Measurements from ENCODE around the gene MARVELD1.
"Not testable (repeated sequence)": the region's sequence is repeated elsewhere in the genome, so short reads cannot be mapped to it uniquely, and the experiment has no call there.

The MARVELD1 gene

GRCh38 chr10:97713339-97713825 lies at the start of gene MARVELD1:
TSS of gene MARVELD1 (plus strand) at chr10:97713730. CDS start at chr10:97713877, 147 bp downstream.
- H3K27ac Mint-ChIP-seq = peak within 1 kb of the TSS; percentile 78
- peak within 1 kb of the TSS; percentile 98 for H3K4me3 Mint-ChIP-seq
- H3K36me3 Mint-ChIP-seq (ENCODE audit: low read depth) = no peaks in the 10 kb centered on the region
- peaks cover 49% of the 10 kb centered on the region for H3K27me3 Mint-ChIP-seq (ENCODE audit: low read depth)
- no peaks in the 10 kb centered on the region for H3K9me3 Mint-ChIP-seq
- H3K4me1 Mint-ChIP-seq (ENCODE audit: low read depth) = peaks cover 12% of the 10 kb centered on the region

- no peaks in the 10 kb centered on the region for H3K9me3 Mint-ChIP-seq
- H3K27me3 Mint-ChIP-seq (ENCODE audit: low read depth) = no peaks in the 10 kb centered on the region
- H3K4me1 Mint-ChIP-seq (ENCODE audit: low read depth) = peaks cover 2% of the 10 kb centered on the region
- H3K27ac Mint-ChIP-seq = no peak overlapping the region
- H3K36me3 Mint-ChIP-seq (ENCODE audit: low read depth) = peaks cover 29% of the 10 kb centered on the region
- H3K4me3 Mint-ChIP-seq = no peak overlapping the region
These were observed 49.2 kb upstream of the MARVELD1 start for GRCh38 chr10:97664282-97664850.

- H3K4me1 Mint-ChIP-seq (ENCODE audit: low read depth) = peaks cover 2% of the 10 kb centered on the region
- no peak overlapping the region for H3K4me3 Mint-ChIP-seq
- no peaks in the 10 kb centered on the region for H3K9me3 Mint-ChIP-seq
- no peaks in the 10 kb centered on the region for H3K27me3 Mint-ChIP-seq (ENCODE audit: low read depth)
- H3K36me3 Mint-ChIP-seq (ENCODE audit: low read depth) = peaks cover 25% of the 10 kb centered on the region
- no peak overlapping the region for H3K27ac Mint-ChIP-seq
These were observed 46.5 kb upstream of the MARVELD1 start for GRCh38 chr10:97666992-97667391.

GRCh38 chr10:97667463-97667862 lies 46.1 kb upstream of the MARVELD1 start:
- Mint-ChIP-seq H3K27me3 (ENCODE audit: low read depth) (no peaks in the 10 kb centered on the region), H3K4me3 (no peak overlapping the region), H3K9me3 (no peaks in the 10 kb centered on the region), H3K36me3 (ENCODE audit: low read depth) (peaks cover 26% of the 10 kb centered on the region), H3K4me1 (ENCODE audit: low read depth) (peaks cover 2% of the 10 kb centered on the region), H3K27ac (no peak overlapping the region)

DNA sequence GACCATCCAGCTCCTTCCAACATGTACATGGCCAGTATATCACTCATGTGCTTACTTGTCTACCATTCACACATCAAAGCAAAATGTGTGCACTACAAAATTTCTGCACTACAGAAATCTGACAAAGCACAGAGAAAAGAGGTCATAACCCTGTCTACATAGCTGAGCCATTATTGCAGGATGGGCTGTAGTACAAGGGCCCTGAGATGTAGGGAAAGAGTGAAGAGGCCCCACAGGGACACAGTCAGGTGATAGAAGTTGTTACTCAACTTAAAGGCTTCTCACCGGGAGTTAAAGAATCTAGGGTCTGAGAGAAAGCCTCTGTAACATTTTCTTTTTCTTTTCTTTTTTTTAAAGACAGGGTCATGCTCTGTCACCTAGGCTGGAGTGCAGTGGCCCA lies 44.0 kb upstream of the MARVELD1 start:
- Mint-ChIP-seq H3K4me1 (ENCODE audit: low read depth) (peaks cover 6% of the 10 kb centered on the region), H3K4me3 (no peak overlapping the region), H3K27me3 (ENCODE audit: low read depth) (no peaks in the 10 kb centered on the region), H3K9me3 (no peaks in the 10 kb centered on the region), H3K27ac (no peak overlapping the region), H3K36me3 (ENCODE audit: low read depth) (peaks cover 28% of the 10 kb centered on the region)

- peaks cover 14% of the 10 kb centered on the region for H3K36me3 Mint-ChIP-seq (ENCODE audit: low read depth)
- H3K27ac Mint-ChIP-seq = no peak overlapping the region
- H3K27me3 Mint-ChIP-seq (ENCODE audit: low read depth) = no peaks in the 10 kb centered on the region
- peaks cover 4% of the 10 kb centered on the region for H3K4me1 Mint-ChIP-seq (ENCODE audit: low read depth)
- H3K9me3 Mint-ChIP-seq = no peaks in the 10 kb centered on the region
- H3K4me3 Mint-ChIP-seq = no peak overlapping the region
These were observed 39.6 kb upstream of the MARVELD1 start for GRCh38 chr10:97673736-97674525.

DNA sequence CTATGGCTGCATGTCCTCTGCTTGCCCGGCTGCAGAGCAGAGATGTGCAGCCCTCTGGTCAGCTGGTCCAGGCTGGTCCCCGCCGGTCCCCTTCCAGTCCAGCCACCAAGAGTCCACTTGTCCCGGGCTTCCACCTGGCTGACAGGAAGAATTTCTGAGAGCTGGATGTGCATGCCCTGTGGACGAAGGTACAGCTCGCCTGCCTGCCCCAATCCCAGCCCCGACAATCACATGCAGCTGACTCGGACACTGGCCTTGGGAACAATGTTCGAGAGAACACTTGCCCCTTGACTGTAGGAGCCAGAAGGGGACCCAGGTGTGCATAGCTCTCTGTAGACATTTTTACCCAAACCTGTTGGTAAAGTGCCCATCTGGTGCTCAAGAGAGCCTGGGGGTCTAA lies 38.3 kb upstream of the MARVELD1 start:
- Mint-ChIP-seq H3K9me3 (no peaks in the 10 kb centered on the region), H3K4me3 (no peak overlapping the region), H3K27ac (no peak overlapping the region), H3K4me1 (ENCODE audit: low read depth) (peaks cover 4% of the 10 kb centered on the region), H3K27me3 (ENCODE audit: low read depth) (no peaks in the 10 kb centered on the region), H3K36me3 (ENCODE audit: low read depth) (peaks cover 14% of the 10 kb centered on the region)

DNA sequence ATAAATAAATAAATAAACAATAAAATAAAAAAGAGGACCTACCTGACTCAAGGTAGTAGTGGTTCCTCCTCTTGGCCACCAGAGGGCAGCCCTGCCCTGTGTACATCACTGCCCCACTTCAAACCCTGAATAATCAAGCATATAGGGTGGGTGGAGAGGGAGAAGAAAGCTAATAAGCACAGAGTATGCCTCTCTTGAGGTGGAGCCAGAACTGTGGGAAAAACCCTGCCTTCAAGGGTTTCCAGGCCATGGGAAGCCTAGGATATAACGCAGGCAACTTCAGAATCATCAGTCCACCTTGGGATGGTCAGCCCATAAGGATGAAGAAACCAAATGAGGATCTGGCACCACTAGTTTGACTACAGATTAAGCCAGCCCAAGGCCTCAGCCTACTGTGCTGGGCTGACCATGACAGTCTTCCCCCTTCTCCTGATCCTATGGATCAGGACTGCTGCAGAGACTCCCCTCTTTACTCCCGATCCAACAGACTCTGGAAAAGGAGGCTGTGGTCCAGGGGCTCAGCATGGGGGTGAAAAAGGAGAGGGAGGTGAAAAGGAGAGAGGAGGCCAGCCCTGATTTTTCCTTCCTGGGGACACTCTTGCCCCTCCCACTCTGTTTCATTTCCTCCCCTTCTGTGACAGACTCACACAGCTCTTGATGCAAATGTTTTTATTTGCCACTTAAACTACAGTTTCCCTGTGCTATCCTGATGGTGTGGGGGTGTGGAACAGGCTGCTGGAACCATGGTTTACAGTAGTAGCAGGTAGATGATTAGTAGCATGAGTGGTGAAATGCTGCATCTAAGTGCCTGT lies 36.6 kb upstream of the MARVELD1 start:
- H3K9me3 Mint-ChIP-seq = no peaks in the 10 kb centered on the region
- no peaks in the 10 kb centered on the region for H3K27me3 Mint-ChIP-seq (ENCODE audit: low read depth)
- no peak overlapping the region for H3K27ac Mint-ChIP-seq
- H3K4me3 Mint-ChIP-seq = no peak overlapping the region
- peaks cover 14% of the 10 kb centered on the region for H3K36me3 Mint-ChIP-seq (ENCODE audit: low read depth)
- H3K4me1 Mint-ChIP-seq (ENCODE audit: low read depth) = peaks cover 4% of the 10 kb centered on the region

DNA sequence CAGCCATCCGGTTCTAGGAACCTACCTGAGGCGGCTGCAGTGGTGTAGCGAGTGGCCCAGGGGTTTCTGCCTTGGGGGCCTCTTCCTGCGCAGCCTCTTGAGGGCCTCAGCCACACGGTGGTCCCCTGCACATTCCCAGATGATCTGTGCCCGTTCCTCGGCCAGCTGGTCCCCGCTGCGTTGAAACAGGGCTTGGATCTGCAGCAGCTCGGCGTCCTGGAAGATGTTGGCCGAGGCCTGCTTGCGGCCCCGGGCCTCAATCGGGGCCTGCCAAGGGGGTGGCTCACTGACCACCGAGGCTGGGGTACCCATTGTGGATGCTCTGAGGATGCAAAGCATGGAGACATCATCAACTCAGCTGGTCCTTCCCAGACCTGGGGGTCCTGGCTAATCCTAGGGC lies 33.9 kb upstream of the MARVELD1 start:
- H3K27ac Mint-ChIP-seq = no peak overlapping the region

DNA sequence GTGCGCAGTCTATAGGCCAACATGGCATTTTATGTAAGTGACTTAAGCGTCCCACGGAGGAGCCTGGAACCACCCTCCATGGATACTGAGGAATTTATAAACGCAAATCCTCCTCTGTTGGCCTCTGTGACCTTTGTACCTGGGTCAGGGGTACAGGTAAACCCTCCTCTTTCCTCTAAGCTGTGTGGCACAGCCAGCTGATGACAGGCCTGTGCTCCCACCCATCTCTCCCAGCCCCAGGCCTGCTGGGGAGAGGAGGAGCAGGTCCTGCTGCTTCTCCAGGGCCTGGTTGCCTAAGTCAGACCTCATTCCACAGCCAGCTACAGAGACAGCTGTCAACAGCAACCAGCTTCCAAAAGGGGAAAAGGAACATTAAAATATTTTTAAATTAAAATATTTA lies 31.5 kb upstream of the MARVELD1 start:
- Mint-ChIP-seq H3K36me3 (ENCODE audit: low read depth) (no peaks in the 10 kb centered on the region), H3K4me1 (ENCODE audit: low read depth) (peaks cover 2% of the 10 kb centered on the region), H3K4me3 (no peak overlapping the region), H3K9me3 (no peaks in the 10 kb centered on the region), H3K27me3 (ENCODE audit: low read depth) (no peaks in the 10 kb centered on the region), H3K27ac (no peak overlapping the region)

More for the DNA sequence above, 33.9 kb upstream of the MARVELD1 start:
- peaks cover 4% of the 10 kb centered on the region for H3K36me3 Mint-ChIP-seq (ENCODE audit: low read depth)
- no peak overlapping the region for H3K4me3 Mint-ChIP-seq
- H3K9me3 Mint-ChIP-seq = no peaks in the 10 kb centered on the region
- no peaks in the 10 kb centered on the region for H3K27me3 Mint-ChIP-seq (ENCODE audit: low read depth)
- no peaks in the 10 kb centered on the region for H3K4me1 Mint-ChIP-seq (ENCODE audit: low read depth)

DNA sequence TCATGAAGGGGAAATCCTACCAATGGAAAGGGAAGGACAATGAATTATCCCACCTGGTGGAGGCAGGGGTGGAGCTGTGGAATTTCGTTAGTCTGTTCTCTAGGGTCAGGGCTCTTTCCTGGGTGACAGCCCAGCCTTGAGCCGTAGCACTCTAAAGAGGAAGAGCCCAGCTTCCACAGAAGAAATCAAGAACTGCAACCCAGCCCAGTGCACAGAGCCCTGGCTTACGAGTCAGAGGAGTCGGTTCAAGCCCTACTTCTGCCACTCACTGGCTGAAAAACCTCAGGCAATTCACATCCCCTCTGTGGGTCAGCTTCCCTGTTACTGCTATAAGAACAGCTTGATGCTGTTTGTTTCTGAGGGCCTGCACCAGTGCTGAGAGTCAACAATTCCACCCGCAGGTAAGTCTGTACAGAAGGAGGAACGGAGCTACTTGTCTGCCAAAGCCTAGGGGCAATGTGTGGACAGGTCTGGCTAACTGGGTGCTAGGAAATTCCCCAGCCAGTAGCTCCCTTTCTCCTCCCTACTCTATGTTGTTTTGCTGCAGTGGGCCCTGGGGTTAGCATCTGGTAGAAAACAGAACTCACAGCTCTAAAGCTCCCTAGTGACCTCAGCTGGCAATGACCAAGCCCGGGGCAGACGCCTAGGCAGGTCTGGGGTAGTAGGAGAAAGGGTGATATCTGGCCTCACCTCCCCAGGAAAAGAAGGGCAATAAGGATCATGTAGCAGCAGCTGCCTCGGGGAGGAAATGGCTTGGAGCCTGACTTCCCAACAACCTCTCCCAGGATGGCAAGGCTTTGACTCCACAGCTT lies 29.8 kb upstream of the MARVELD1 start:
- Mint-ChIP-seq H3K27ac (no peak overlapping the region), H3K4me1 (ENCODE audit: low read depth) (peaks cover 8% of the 10 kb centered on the region), H3K36me3 (ENCODE audit: low read depth) (no peaks in the 10 kb centered on the region), H3K4me3 (no peak overlapping the region), H3K27me3 (ENCODE audit: low read depth) (no peaks in the 10 kb centered on the region), H3K9me3 (no peaks in the 10 kb centered on the region)

DNA sequence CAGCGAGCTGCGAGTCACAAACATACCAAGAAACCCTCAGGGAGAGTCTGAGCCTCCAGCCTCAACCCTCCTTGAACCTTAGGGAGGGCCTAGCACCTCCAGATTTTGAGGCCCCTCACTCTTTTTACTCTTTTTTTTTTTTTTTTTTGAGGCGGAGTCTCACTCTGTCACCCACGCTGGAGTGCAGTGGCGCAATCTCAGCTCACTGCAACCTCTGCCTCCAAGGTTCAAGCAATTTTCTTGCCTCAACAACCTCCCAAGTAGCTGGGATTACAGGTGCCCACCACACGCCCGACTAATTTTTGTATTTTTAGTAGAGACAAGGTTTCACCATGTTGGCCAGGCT lies 29.2 kb upstream of the MARVELD1 start:
- H3K4me3 Mint-ChIP-seq, H3K27ac Mint-ChIP-seq: not testable (repeated sequence)

DNA sequence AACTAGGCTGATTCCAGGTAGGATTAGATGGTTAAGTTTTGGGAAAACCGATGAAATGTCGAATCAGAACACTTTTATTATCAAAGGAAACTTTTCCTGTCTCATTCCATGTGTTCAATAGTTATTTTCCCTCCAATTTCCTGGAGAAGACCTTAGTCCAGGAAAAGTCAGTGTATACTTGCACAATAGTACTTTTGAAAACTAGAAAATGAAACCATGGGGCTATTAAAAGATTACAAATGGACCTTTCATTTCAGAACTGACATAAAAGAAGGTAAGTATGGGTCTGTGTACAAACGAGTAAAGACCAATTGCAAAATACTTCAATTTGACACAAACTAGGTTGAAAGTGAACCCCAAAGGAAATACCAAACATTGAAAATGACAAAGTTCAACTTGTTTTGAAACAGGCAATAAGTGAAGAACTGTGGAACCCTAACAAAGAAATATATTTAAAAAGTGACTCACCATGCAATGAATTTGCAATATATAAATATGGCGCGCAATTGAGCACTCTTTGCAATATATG lies 28.6 kb upstream of the MARVELD1 start:
- Mint-ChIP-seq H3K9me3 (no peaks in the 10 kb centered on the region), H3K36me3 (ENCODE audit: low read depth) (no peaks in the 10 kb centered on the region), H3K4me3 (no peak overlapping the region), H3K4me1 (ENCODE audit: low read depth) (peaks cover 8% of the 10 kb centered on the region), H3K27me3 (ENCODE audit: low read depth) (no peaks in the 10 kb centered on the region), H3K27ac (no peak overlapping the region)

More for the DNA sequence above, 29.2 kb upstream of the MARVELD1 start:
- not testable (repeated sequence) for H3K36me3 Mint-ChIP-seq (ENCODE audit: low read depth); H3K9me3 Mint-ChIP-seq; H3K4me1 Mint-ChIP-seq (ENCODE audit: low read depth); H3K27me3 Mint-ChIP-seq (ENCODE audit: low read depth)

GRCh38 chr10:97685395-97685958 lies 28.1 kb upstream of the MARVELD1 start:
- H3K36me3 Mint-ChIP-seq (ENCODE audit: low read depth) = no peaks in the 10 kb centered on the region
- H3K4me1 Mint-ChIP-seq (ENCODE audit: low read depth) = peaks cover 8% of the 10 kb centered on the region
- no peak overlapping the region for H3K27ac Mint-ChIP-seq
- no peaks in the 10 kb centered on the region for H3K27me3 Mint-ChIP-seq (ENCODE audit: low read depth)
- no peak overlapping the region for H3K4me3 Mint-ChIP-seq
- no peaks in the 10 kb centered on the region for H3K9me3 Mint-ChIP-seq

All from T-helper 1 cell treated with Interleukin-12 subunit alpha and Interleukin-12 subunit beta and Interleukin-4 antibody, amounts not matched to agents 30 μg/mL and 1 μg/mL, for 36 hours (primary cell).